CD8-positive, alpha-beta memory T cell (primary cell): ENCODE results near the gene CTBS. TPM values are rescaled to one million over a fixed set of nuclear protein-coding genes. Genes with fewer than 3 reads are reported as not detected.

Source experiments
- CTCF ChIA-PET: fragments of 350-600 bp; sonication (Branson Sonifier 250); formaldehyde crosslinking; loops from one replicate; lab custom pipeline; 2021; ENCODE audit warnings: antibody characterized with exemption; lab: Charles Lee
- POLR2A ChIA-PET: fragments of 350-600 bp; sonication (Branson Sonifier 250); formaldehyde crosslinking; loops from one replicate; lab custom pipeline; 2021; ENCODE audit warnings: antibody characterized with exemption; lab: Charles Lee
- DNase-seq, 5 donors: peaks; one replicate each; pipeline versions ENCODE4 v3.0.0 to v3.0.0-alpha.2; 2020 to 2022; ENCODE audit warnings: mixed read lengths in 1 of 5
- H3K27ac ChIP-seq: one replicate; pipeline ENCODE4 v1.7.0; 2013; ENCODE audit warnings: low read depth, mild to moderate bottlenecking, low read length, moderate library complexity
- H3K27me3 ChIP-seq: 2 replicates; pipeline ENCODE4 v1.7.0; 2013; ENCODE audit warnings: low read length, mild to moderate bottlenecking; ENCODE audit not compliant: insufficient read depth, poor library complexity, severe bottlenecking
- H3K36me3 ChIP-seq: 2 replicates; pipeline ENCODE4 v1.7.0; 2013; ENCODE audit warnings: mild to moderate bottlenecking, low read length, moderate library complexity; ENCODE audit not compliant: insufficient read depth
- H3K4me1 ChIP-seq: 2 replicates; pipeline ENCODE4 v1.7.0; 2013; ENCODE audit warnings: mild to moderate bottlenecking, low read length, moderate library complexity; ENCODE audit not compliant: insufficient read depth
- H3K4me3 ChIP-seq: 2 replicates; pipeline ENCODE4 v1.7.0; 2013; ENCODE audit warnings: mild to moderate bottlenecking, low read length
- H3K9me3 ChIP-seq: 2 replicates; pipeline ENCODE4 v1.7.0; 2013; ENCODE audit warnings: mild to moderate bottlenecking, low read length
- H3K27ac Mint-ChIP-seq, 8 donors: one replicate each; pipeline ENCODE4 v1.8.0; 2020 to 2021; ENCODE audit warnings: mixed read lengths in 8 of 8, mild to moderate bottlenecking in 6 of 8, inconsistent platforms in 3 of 8, moderate library complexity in 3 of 8
- H3K27me3 Mint-ChIP-seq, 2 donors: one replicate each; pipeline ENCODE4 v1.8.0; 2020 to 2021; ENCODE audit warnings: mixed read lengths in 2 of 2, mild to moderate bottlenecking in 1 of 2, moderate library complexity in 1 of 2
- H3K36me3 Mint-ChIP-seq, 3 donors: one replicate each; pipeline ENCODE4 v1.8.0; 2020 to 2021; ENCODE audit warnings: mixed read lengths in 3 of 3, inconsistent platforms in 1 of 3, mild to moderate bottlenecking in 1 of 3
- H3K4me1 Mint-ChIP-seq, 3 donors: one replicate each; pipeline ENCODE4 v1.8.0; 2020 to 2021; ENCODE audit warnings: mixed read lengths in 3 of 3, inconsistent platforms in 1 of 3, mild to moderate bottlenecking in 1 of 3
- H3K4me3 Mint-ChIP-seq, 7 donors: one replicate each; pipeline ENCODE4 v1.8.0; 2020 to 2021; ENCODE audit warnings: mixed read lengths in 7 of 7, mild to moderate bottlenecking in 6 of 7, moderate library complexity in 4 of 7, inconsistent platforms in 2 of 7
- H3K9me3 Mint-ChIP-seq, 5 donors: one replicate each; pipeline ENCODE4 v1.8.0; 2020 to 2022; ENCODE audit warnings: mixed read lengths in 5 of 5, mild to moderate bottlenecking in 3 of 5, moderate library complexity in 2 of 5, inconsistent platforms in 1 of 5
- polyA plus RNA-seq: library from polyadenylated mRNA; unstranded; fragments of 300-500 nt; fragmentation: Illumina TruSeq; gene quantifications from one replicate; pipeline ENCODE4 v1.2.3, GENCODE V29; 2021
- total RNA-seq, 2 experiments: library from RNA; stranded (reverse); gene quantifications; one replicate each; pipeline ENCODE4 v1.2.3, GENCODE V29; 2021

CTBS gene
- total and polyA plus RNA-seq, 3 experiments from 2014 or later: 8.8 to 18.3 (median 9.1) TPM

- no peaks in the 10 kb centered on the region for H3K9me3 ChIP-seq
- POLR2A ChIA-PET: no interaction called here
- Mint-ChIP-seq H3K36me3 (no peaks in the 10 kb centered on the region), H3K9me3 (peaks cover 0 to 2% (median 0%) of the 10 kb centered on the region in 5 donors), H3K27me3 (peaks cover 8 to 23% of the 10 kb centered on the region in 2 donors), H3K4me3 (no peak overlapping the region), H3K4me1 (no peaks in the 10 kb centered on the region), H3K27ac (no peak overlapping the region)
- no peaks in the 10 kb centered on the region for H3K36me3 ChIP-seq
- no peak for DNase-seq
- no peaks in the 10 kb centered on the region for H3K27me3 ChIP-seq
- peak overlapping the region; percentile 49 for H3K27ac ChIP-seq
- no peak overlapping the region for H3K4me3 ChIP-seq
- H3K4me1 ChIP-seq: no peaks in the 10 kb centered on the region
- CTCF ChIA-PET: interaction anchor here (1.4 kb wide), 1 partner anchor 37 kb away, joined by 3 read pairs; no protein-coding TSS in a partner anchor
These were observed 8.8 kb upstream of the CTBS start for GRCh38 chr1:84582802-84583587.

DNA sequence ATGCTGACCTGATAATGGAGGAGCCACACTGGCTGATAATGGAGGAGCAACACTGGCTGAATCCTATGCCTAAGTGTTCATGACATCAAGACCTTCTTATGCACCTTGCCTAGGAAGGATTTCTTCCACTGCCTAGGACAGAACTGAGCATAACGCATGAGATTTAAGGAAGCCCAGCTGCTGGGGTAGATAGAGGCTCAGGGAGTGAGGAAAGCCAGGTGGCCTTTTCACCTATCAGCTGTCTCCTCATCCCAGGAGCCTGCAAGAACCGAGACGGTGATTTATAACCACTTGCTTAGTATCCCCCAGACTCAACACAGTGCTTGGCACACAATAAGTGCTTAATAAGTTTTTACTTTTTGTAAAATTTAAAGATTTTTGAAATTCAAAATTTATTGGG lies 7.4 kb upstream of the CTBS start:
- ChIA-PET POLR2A (no interaction called here), CTCF (no interaction called here)
- Mint-ChIP-seq H3K27me3 (peaks cover 8 to 13% of the 10 kb centered on the region in 2 donors), H3K27ac (no peak overlapping the region), H3K36me3 (no peaks in the 10 kb centered on the region), H3K9me3 (peaks cover 0 to 2% (median 0%) of the 10 kb centered on the region in 5 donors), H3K4me3 (no peak overlapping the region), H3K4me1 (no peaks in the 10 kb centered on the region)
- Histone ChIP-seq H3K27me3 (no peaks in the 10 kb centered on the region), H3K9me3 (no peaks in the 10 kb centered on the region), H3K4me1 (no peaks in the 10 kb centered on the region), H3K27ac (no peak overlapping the region), H3K36me3 (no peaks in the 10 kb centered on the region), H3K4me3 (no peak overlapping the region)
- no peak for DNase-seq

DNA sequence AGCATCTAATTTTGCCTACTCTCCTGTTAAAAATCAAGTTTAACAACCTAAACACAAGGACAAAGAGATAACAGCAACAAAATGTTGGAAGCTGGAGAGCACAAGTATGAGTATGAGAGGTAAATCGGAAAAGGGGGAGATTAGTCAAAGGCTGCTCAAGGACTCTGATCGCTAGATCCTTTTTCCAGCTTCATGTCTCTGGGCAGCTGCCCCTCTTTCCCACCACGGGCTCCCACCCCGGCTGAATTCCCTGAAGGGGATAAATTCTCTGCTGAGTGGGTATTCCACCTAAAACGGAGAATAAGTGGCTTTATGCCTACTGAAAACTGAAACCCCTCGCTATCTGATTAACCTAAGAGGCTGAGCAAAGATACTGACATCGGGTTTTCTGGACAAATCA lies 696 bp upstream of the CTBS start:
- H3K9me3 ChIP-seq: no peaks in the 10 kb centered on the region
- H3K27me3 ChIP-seq: no peaks in the 10 kb centered on the region
- no peak for DNase-seq
- peak overlapping the region; percentile 93 to 99 (median 97) for H3K4me3 Mint-ChIP-seq
- H3K27me3 Mint-ChIP-seq: no peaks in the 10 kb centered on the region
- POLR2A ChIA-PET: interaction anchor here (1.0 to 2.8 kb wide), 2 partner anchors 69 to 422 kb away, joined by 4 to 32 read pairs; partner anchors contain the start of genes GNG5 and SPATA1
- CTCF ChIA-PET: no interaction called here
- H3K27ac ChIP-seq: peak overlapping the region; percentile 3
- no peaks in the 10 kb centered on the region for H3K36me3 ChIP-seq
- H3K9me3 Mint-ChIP-seq: no peaks in the 10 kb centered on the region
- H3K4me1 Mint-ChIP-seq: peaks cover 39 to 45% (median 44%) of the 10 kb centered on the region in 3 donors
- peak overlapping the region; percentile 61 for H3K4me3 ChIP-seq
- peaks cover 0 to 23% (median 6%) of the 10 kb centered on the region in 3 donors for H3K36me3 Mint-ChIP-seq
- H3K4me1 ChIP-seq: peaks cover 26% of the 10 kb centered on the region
- H3K27ac Mint-ChIP-seq: peak overlapping the region; percentile 83 to 99 (median 91)

DNA sequence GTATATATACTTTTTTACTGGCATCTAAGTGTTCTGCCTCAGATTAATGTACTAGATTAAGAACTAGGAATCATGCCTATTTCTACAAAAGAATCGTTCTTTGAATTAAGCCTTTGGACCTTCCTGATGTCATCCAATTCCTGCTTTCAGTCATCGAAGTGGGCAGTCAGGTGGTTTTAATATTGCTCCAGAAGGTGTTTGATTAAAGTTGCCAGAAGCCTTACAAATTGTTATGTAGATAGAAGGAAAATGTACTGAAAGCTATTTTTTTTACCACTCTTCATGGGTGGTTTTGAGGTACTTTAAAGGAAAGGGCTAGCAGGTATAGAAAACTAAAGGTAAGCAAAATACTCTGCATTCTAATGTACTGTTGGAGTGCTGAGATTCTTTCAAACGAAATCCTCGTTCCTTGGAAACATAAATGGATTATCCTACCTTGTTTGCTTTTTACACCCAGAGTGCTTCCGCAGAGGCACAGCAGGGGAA lies 716 bp downstream of the CTBS start:
- Histone ChIP-seq H3K27me3 (no peaks in the 10 kb centered on the region), H3K4me3 (peak overlapping the region; percentile 91), H3K9me3 (no peaks in the 10 kb centered on the region), H3K4me1 (peaks cover 26% of the 10 kb centered on the region), H3K36me3 (peaks cover 3% of the 10 kb centered on the region), H3K27ac (peak overlapping the region; percentile 97)
- H3K9me3 Mint-ChIP-seq: no peaks in the 10 kb centered on the region
- no peaks in the 10 kb centered on the region for H3K27me3 Mint-ChIP-seq
- H3K4me3 Mint-ChIP-seq: peak overlapping the region; percentile 93 to 99 (median 97)
- H3K4me1 Mint-ChIP-seq: peaks cover 41 to 55% (median 49%) of the 10 kb centered on the region in 3 donors
- no peak for DNase-seq
- H3K27ac Mint-ChIP-seq: peak overlapping the region; percentile 95 to 100 (median 99)
- ChIA-PET CTCF (interaction anchor here (0.8 to 2.1 kb wide), 8 partner anchors 9 to 432 kb away, joined by 3 to 8 read pairs (median 5); partner anchors contain the start of genes GNG5 and SPATA1), POLR2A (interaction anchor here (0.6 to 2.8 kb wide), 6 partner anchors 59 to 429 kb away, joined by 3 to 32 read pairs (median 8); partner anchors contain the start of genes GNG5, PRKACB, RPF1 and SPATA1)
- H3K36me3 Mint-ChIP-seq: peaks cover 0 to 35% (median 8%) of the 10 kb centered on the region in 3 donors

GRCh38 chr1:84571150-84571535 lies 3.1 kb downstream of the CTBS start:
- Histone ChIP-seq H3K27me3 (no peaks in the 10 kb centered on the region), H3K4me1 (peaks cover 26% of the 10 kb centered on the region), H3K36me3 (peaks cover 11% of the 10 kb centered on the region), H3K4me3 (no peak overlapping the region), H3K27ac (no peak overlapping the region), H3K9me3 (no peaks in the 10 kb centered on the region)
- H3K9me3 Mint-ChIP-seq: no peaks in the 10 kb centered on the region
- peaks cover 47 to 67% (median 63%) of the 10 kb centered on the region in 3 donors for H3K4me1 Mint-ChIP-seq
- peak overlapping the region in 1 of 8 donors; percentile 1 for H3K27ac Mint-ChIP-seq
- ChIA-PET CTCF (no interaction called here), POLR2A (no interaction called here)
- no peaks in the 10 kb centered on the region for H3K27me3 Mint-ChIP-seq
- no peak for DNase-seq
- H3K4me3 Mint-ChIP-seq: peak overlapping the region in 2 of 7 donors; percentile 39 to 93
- H3K36me3 Mint-ChIP-seq: peaks cover 0 to 52% (median 19%) of the 10 kb centered on the region in 3 donors

GRCh38 chr1:84570436-84571149 lies 3.6 kb downstream of the CTBS start:
- peaks cover 11% of the 10 kb centered on the region for H3K36me3 ChIP-seq
- peaks cover 47 to 70% (median 63%) of the 10 kb centered on the region in 3 donors for H3K4me1 Mint-ChIP-seq
- POLR2A ChIA-PET: no interaction called here
- no peaks in the 10 kb centered on the region for H3K27me3 Mint-ChIP-seq
- peak overlapping the region in 1 of 7 donors; percentile 25 for H3K4me3 Mint-ChIP-seq
- peak overlapping the region in 2 of 8 donors; percentile 14 to 38 for H3K27ac Mint-ChIP-seq
- H3K4me1 ChIP-seq: peaks cover 26% of the 10 kb centered on the region
- H3K9me3 ChIP-seq: no peaks in the 10 kb centered on the region
- H3K27ac ChIP-seq: no peak overlapping the region
- H3K27me3 ChIP-seq: no peaks in the 10 kb centered on the region
- peaks cover 0 to 56% (median 19%) of the 10 kb centered on the region in 3 donors for H3K36me3 Mint-ChIP-seq
- DNase-seq: no peak
- no peak overlapping the region for H3K4me3 ChIP-seq
- H3K9me3 Mint-ChIP-seq: no peaks in the 10 kb centered on the region
- CTCF ChIA-PET: no interaction called here

GRCh38 chr1:84569216-84569615 lies 5.0 kb downstream of the CTBS start:
- Mint-ChIP-seq H3K27me3 (no peaks in the 10 kb centered on the region), H3K36me3 (peaks cover 0 to 60% (median 19%) of the 10 kb centered on the region in 3 donors), H3K4me3 (no peak overlapping the region), H3K9me3 (no peaks in the 10 kb centered on the region), H3K27ac (no peak overlapping the region), H3K4me1 (peaks cover 42 to 64% (median 57%) of the 10 kb centered on the region in 3 donors)
- Histone ChIP-seq H3K27ac (no peak overlapping the region), H3K9me3 (no peaks in the 10 kb centered on the region), H3K4me3 (no peak overlapping the region), H3K36me3 (peaks cover 11% of the 10 kb centered on the region), H3K27me3 (no peaks in the 10 kb centered on the region), H3K4me1 (peaks cover 22% of the 10 kb centered on the region)
- ChIA-PET CTCF (no interaction called here), POLR2A (no interaction called here)
- DNase-seq: no peak
